K562 (cell line): ENCODE measurements around the gene FLT1. TPM values are rescaled to one million over a fixed set of nuclear protein-coding genes. Genes with fewer than 3 reads are reported as not detected.

Experiments used
- ATAC-seq: fragments of 200-7000 bp; cut with Tn5 transposase; 3 replicates; pipeline ENCODE4 v1.9.1; 2020; ENCODE audit warnings: moderate library complexity
- BruUV-seq: library from RNA; stranded (reverse); fragments of 400-500 nt; replicated peaks from 2 replicates; lab custom pipeline; 2021; lab: Mats Ljungman, UMichigan
- CTCF ChIA-PET: fragments of 300-600 bp; formaldehyde crosslinking; extraction: SDS; loops from one replicate; lab custom pipeline; 2021; ENCODE audit warnings: low intra/inter-chr PET ratio; lab: Yijun Ruan, JAX
- POLR2A ChIA-PET: fragments of 300-600, 350-650 bp; sonication (Branson Sonifier 250); formaldehyde crosslinking; extraction: SDS; loops from one replicate; lab custom pipeline; 2021; ENCODE audit warnings: antibody characterized with exemption, inconsistent platforms; lab: Yijun Ruan, JAX
- DNase-seq, 4 experiments: peaks; one replicate each; pipeline versions ENCODE4 v3.0.0 to v3.0.0-alpha.2; 2011 to 2018; ENCODE audit warnings: low spot score in 3 of 4, mixed read lengths in 3 of 4; ENCODE audit errors: extremely low read depth in 1 of 4
- FAIRE-seq: peaks from 2 replicates; lab custom pipeline; 2011; peaks lifted over from hg19 to GRCh38; lab: Jason Lieb, UNC
- H2AFZ ChIP-seq: 2 replicates; pipeline ENCODE4 v1.6.0; 2011; ENCODE audit warnings: low read depth, low read length, control low read depth, inconsistent platforms
- H3K27ac ChIP-seq: fragments of 200-600 bp; 3 replicates; pipeline ENCODE4 v1.8.0; 2011; ENCODE audit warnings: low read depth, mild to moderate bottlenecking, control low read depth, inconsistent platforms, low read length, moderate library complexity, mixed read lengths; ENCODE audit errors: extremely low read depth
- H3K27me3 ChIP-seq, 2 experiments: fragments of 300-600 bp in 1 of 2; 2 replicates in 1 of 2; 3 replicates in 1 of 2; pipeline versions ENCODE4 v1.6.0 to v1.8.0; 2011; ENCODE audit warnings: inconsistent platforms in 2 of 2, low read length in 2 of 2, mild to moderate bottlenecking in 1 of 2, mixed read lengths in 1 of 2, moderate library complexity in 1 of 2; ENCODE audit not compliant: control insufficient read depth in 2 of 2, insufficient read depth in 2 of 2
- H3K36me3 ChIP-seq: fragments of 300-600 bp; 3 replicates; pipeline ENCODE4 v1.8.0; 2011; ENCODE audit warnings: mild to moderate bottlenecking, low read length, inconsistent platforms; ENCODE audit not compliant: control insufficient read depth, insufficient read depth
- H3K4me1 ChIP-seq, 2 experiments: fragments of 200-600 bp in 1 of 2; replicated peaks in 1 of 2; 2 replicates in 1 of 2; 3 replicates in 1 of 2; pipeline versions ENCODE4 v1.5.1 to v1.8.0; 2011; ENCODE audit warnings: inconsistent platforms in 2 of 2, low read length in 2 of 2, mild to moderate bottlenecking in 1 of 2, mixed read lengths in 1 of 2, moderate library complexity in 1 of 2; ENCODE audit not compliant: control insufficient read depth in 2 of 2, insufficient read depth in 2 of 2
- H3K4me2 ChIP-seq: 2 replicates; pipeline ENCODE4 v1.6.1; 2011; ENCODE audit warnings: low read length, control low read depth, inconsistent platforms, mixed read lengths; ENCODE audit not compliant: insufficient read depth
- H3K4me3 ChIP-seq: fragments of 200-600 bp; sonication (generic), shearing (Covaris generic); 2 replicates; pipeline ENCODE4 v1.5.1; 2016; ENCODE audit warnings: control low read depth, inconsistent platforms
- H3K79me2 ChIP-seq: fragments of 200-600 bp; 3 replicates; pipeline ENCODE4 v1.8.0; 2011; ENCODE audit warnings: low read length, inconsistent platforms; ENCODE audit not compliant: control insufficient read depth, insufficient read depth
- H3K9ac ChIP-seq, 2 experiments: 2 replicates each; pipeline versions ENCODE4 v1.6.0 to v1.6.1; 2011; ENCODE audit warnings: low read depth in 2 of 2, low read length in 2 of 2, control low read depth in 1 of 2, inconsistent platforms in 1 of 2, mild to moderate bottlenecking in 1 of 2, mixed read lengths in 1 of 2; ENCODE audit not compliant: insufficient read depth in 1 of 2
- H3K9me1 ChIP-seq: one replicate; pipeline ENCODE4 v1.6.0; 2011; ENCODE audit warnings: inconsistent platforms, mild to moderate bottlenecking, low read length, moderate library complexity; ENCODE audit not compliant: control insufficient read depth, insufficient read depth
- H3K9me3 ChIP-seq: replicated peaks from 2 replicates; pipeline ENCODE4 v1.5.1; 2011; ENCODE audit warnings: low read depth, low read length, inconsistent platforms; ENCODE audit not compliant: control insufficient read depth, insufficient read depth
- H4K20me1 ChIP-seq: replicated peaks from 2 replicates; pipeline ENCODE4 v1.6.1; 2011; ENCODE audit warnings: low read length, inconsistent platforms, mixed read lengths; ENCODE audit not compliant: control insufficient read depth, insufficient read depth
- CBFB ChIP-seq: sonication (generic); formaldehyde crosslinking; IDR thresholded peaks from 2 replicates; pipeline ENCODE4 v1.4.0; 2020; ENCODE audit warnings: mild to moderate bottlenecking, missing genetic modification reagents
- SNRNP70 ChIP-seq: fragments of 200-400 bp; formaldehyde crosslinking; optimal IDR thresholded peaks from 2 replicates; pipeline ENCODE3; 2017; ENCODE audit warnings: low read depth, low read length
- ZNF407 ChIP-seq: fragments of 450-650 bp; IDR thresholded peaks from 2 replicates; pipeline ENCODE4 v1.6.1; 2016; ENCODE audit warnings: low read depth
- ZNF780A ChIP-seq: fragments of 250-450 bp; sonication (Bioruptor Pico); IDR thresholded peaks from 2 replicates; pipeline ENCODE4 v1.5.0; 2021; ENCODE audit warnings: mild to moderate bottlenecking
- WGBS: fragments of 100-300 bp; shearing (Covaris generic); methylation state at CpG from one replicate; pipeline ENCODE4 v1.1.6; 2016; ENCODE audit warnings: low coverage, mixed read lengths; ENCODE audit not compliant: insufficient coverage; ENCODE audit errors: missing lambda C conversion rate; 5-methylcytosine and 5-hydroxymethylcytosine counted together
- in situ Hi-C: fragments of 300-500 bp; cut with MboI; formaldehyde crosslinking; loops from 4 replicates; pipeline ENCODE4 v1.15.0; 2018; ENCODE audit warnings: inconsistent platforms, mixed read lengths
- intact Hi-C: fragments of 100-400 bp; cut with micrococcal nuclease; formaldehyde crosslinking; loops from 2 replicates; pipeline ENCODE4 v1.14.2; 2022
- polyA plus RNA-seq, 8 experiments: library from polyadenylated mRNA; depleted of rRNA in 4 of 8; stranded (reverse) in 5 of 8; unstranded in 3 of 8; fragments of >200 nt; fragmentation: Nextera tagmentation in 2 of 8; fragmentation: Illumina TruSeq in 1 of 8; extraction: Ambion mirVana in 2 of 8; extraction: Trizol in 1 of 8; gene quantifications; 2 replicates each; pipeline versions ENCODE4 v1.2.1 to v1.2.3, GENCODE V29; 2011 to 2014; ENCODE audit warnings: inconsistent platforms in 1 of 8, missing spikeins in 1 of 8
- total RNA-seq, 7 experiments: library from RNA; depleted of rRNA in 6 of 7; stranded (reverse); fragments of >200 nt in 6 of 7; fragmentation: Illumina TruSeq in 2 of 7; extraction: Trizol in 2 of 7; gene quantifications; 2 replicates each; pipeline versions ENCODE4 v1.2.1 to v1.2.3, GENCODE V29; 2011 to 2021; ENCODE audit warnings: low replicate concordance in 1 of 7

Gene FLT1
- total and polyA plus RNA-seq, 9 of the 15 experiments (the other 6 are each of a cell fraction or from before 2014, with no cell fraction given) = 0.01 to 2.0 (median 0.22) TPM

- Histone ChIP-seq H3K9me1 (no peaks in the 10 kb centered on the region), H3K4me1 (no peaks in the 10 kb centered on the region; a peak in 1 of 5 replicates), H2AFZ (no peak overlapping the region), H3K9me3 (no peaks in the 10 kb centered on the region), H3K4me2 (no peak overlapping the region), H3K27me3 (no peaks in the 10 kb centered on the region), H3K9ac (no peak overlapping the region), H3K4me3 (no peak overlapping the region), H3K79me2 (no peaks in the 10 kb centered on the region), H3K36me3 (no peaks in the 10 kb centered on the region), H4K20me1 (no peaks in the 10 kb centered on the region), H3K27ac (no peak overlapping the region)
- ATAC-seq (no peak), DNase-seq (no peak), FAIRE-seq (no peak)
- no peak for TF ChIP-seq SNRNP70
- no peak for TF ChIP-seq ZNF407
- TF ChIP-seq CBFB (CRISPR knock-in tag) = no peak
- TF ChIP-seq ZNF780A = no peak
- WGBS = 73% methylated on average over 4 of the region's 4 CpGs
- intact Hi-C loops (no loop called here), in situ Hi-C loops (no loop called here)
- no TSS peak for BruUV-seq
- CTCF ChIA-PET = no interaction called here
- POLR2A ChIA-PET = no interaction called here
Measured at GRCh38 chr13:28370448-28370847, 124.5 kb downstream of the FLT1 start.
